ENCODE data around the gene CCDC77. TPM values are rescaled to one million over a fixed set of nuclear protein-coding genes. Genes with fewer than 3 reads are reported as not detected.

Gene CCDC77
- total and polyA plus RNA-seq, 2 donors (not counting 3 experiments of a cell fraction or from before 2014, with no cell fraction given): 4.1 to 12.9 TPM

DNA sequence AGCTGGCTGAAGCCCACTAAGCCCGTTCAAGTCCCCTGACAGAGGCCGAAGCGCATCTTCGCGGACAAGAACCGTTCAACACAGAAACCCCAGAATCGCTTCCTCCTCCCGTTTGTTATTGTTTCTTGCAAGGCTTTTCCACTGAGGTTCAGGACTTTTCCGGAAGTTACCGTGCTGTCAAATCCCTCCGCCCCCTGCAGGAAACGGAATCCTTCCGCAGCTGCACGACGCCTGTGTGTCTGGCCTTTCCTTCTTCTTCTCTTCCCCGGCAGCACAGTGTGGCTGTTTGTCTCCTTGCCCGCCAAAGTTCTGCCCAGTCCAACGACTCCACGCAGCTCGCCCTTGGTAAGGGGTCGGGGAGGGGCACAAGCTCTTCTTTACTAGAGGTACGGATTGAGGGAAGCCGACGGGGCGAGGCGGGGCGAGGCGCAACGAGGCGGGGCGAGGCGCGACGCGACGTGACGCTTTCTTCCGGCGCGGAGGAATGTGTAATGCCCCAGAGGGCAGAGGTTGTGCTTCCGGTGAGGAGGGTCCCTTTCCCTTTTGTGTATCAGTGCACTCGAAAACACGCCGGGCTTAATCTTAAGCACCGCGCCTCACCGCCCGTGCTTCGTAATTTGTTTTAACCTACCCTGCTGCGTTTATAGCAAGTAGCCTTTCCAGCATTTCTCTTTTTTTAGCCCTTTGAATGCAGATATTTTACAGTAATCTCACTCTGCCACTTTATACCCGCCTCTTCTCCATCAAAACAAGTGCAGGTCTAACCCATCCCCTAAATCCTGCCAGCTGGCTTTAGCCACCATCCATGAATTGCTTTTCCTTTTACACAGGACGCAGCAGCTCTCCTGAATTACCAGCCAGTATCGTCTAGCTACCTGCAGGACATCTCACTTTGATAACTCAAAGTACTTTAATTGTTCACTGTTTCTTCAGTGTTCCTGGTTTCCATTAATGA, 12.0 kb upstream of the CCDC77 start, which contains the start of gene KDM5A:
Gene KDM5A (minus strand): TSS at position 179 of the 955 bp plus-strand sequence. CDS start 229 bp downstream, outside the sequence.
- peaks cover 2% of the 10 kb centered on the region for H4K20me1 ChIP-seq (replicated peaks; ENCODE audit: control insufficient read depth, extremely low read depth, insufficient read depth, low read length)
- intact Hi-C loops (cut with micrococcal nuclease) (loop anchor here (1.0 kb wide), 1 partner anchor 363 kb away; the partner anchor contains the start of gene WNK1), dilution Hi-C loops (cut with MboI; ENCODE audit: extremely low pct_ligation_motif_present, low sequenced_read_pairs) (no loop called here)
- H3K4me1 ChIP-seq (ENCODE audit: control insufficient read depth, extremely low read depth, insufficient read depth, low read length): peaks cover 27% of the 10 kb centered on the region
- POLR2A ChIA-PET: interaction anchor here (0.6 kb wide), 1 partner anchor 1285 kb away, joined by 4 read pairs; no protein-coding TSS in a partner anchor
- H3K9me3 ChIP-seq (replicated peaks; ENCODE audit: control insufficient read depth, insufficient read depth, low read length): no peaks in the 10 kb centered on the region
- peak within 1 kb of the TSS; percentile 95 for H3K4me2 ChIP-seq (ENCODE audit: insufficient read depth, low read length)
- FAIRE-seq (peak; percentile 72), DNase-seq (ENCODE audit: low read depth, low spot score) (peak; percentile 94)
- no peaks in the 10 kb centered on the region for H3K36me3 ChIP-seq (ENCODE audit: control insufficient read depth in 2 of 2, extremely low read depth in 1 of 2, insufficient read depth in 2 of 2, low read length in 2 of 2)
- H3K27me3 ChIP-seq (ENCODE audit: control insufficient read depth in 2 of 2, insufficient read depth in 2 of 2, low read length in 2 of 2): no peaks in the 10 kb centered on the region
- peaks cover 40% of the 10 kb centered on the region for H3K79me2 ChIP-seq (ENCODE audit: control insufficient read depth, insufficient read depth, low read length)
- TSS peak; percentile 78 for BruUV-seq (replicated peaks)
- peak within 1 kb of the TSS; percentile 67 to 96 (median 72) for H3K4me3 ChIP-seq (replicated peaks in 1 of 3; ENCODE audit: insufficient read depth in 1 of 3, low read depth in 1 of 3, low read length in 3 of 3)
- H2AFZ ChIP-seq (ENCODE audit: low read depth, low read length): peak within 1 kb of the TSS; percentile 90
- H3K27ac ChIP-seq (ENCODE audit: insufficient read depth, low read depth, low read length): peak within 1 kb of the TSS; percentile 58
- CTCF ChIA-PET: interaction anchor here (0.6 to 1.3 kb wide), 3 partner anchors 12 to 996 kb away, joined by 3 to 5 read pairs (median 4); partner anchors contain the start of gene CCDC77
- no peaks in the 10 kb centered on the region for H3K9me1 ChIP-seq (replicated peaks; ENCODE audit: control insufficient read depth, extremely low read depth, insufficient read depth, low read length)
- peak within 1 kb of the TSS; percentile 85 for H3K9ac ChIP-seq (replicated peaks; ENCODE audit: extremely low read depth, insufficient read depth, low read length)
- TF ChIP-seq POLR2A (IDR thresholded peaks at IDR 0.05; ENCODE audit: low read depth, low read length) (peak; percentile 79), JUN (IDR thresholded peaks at IDR 0.05; ENCODE audit: borderline replicate concordance, insufficient read depth, insufficient read length, low read depth) (no peak), EZH2 (IDR thresholded peaks at IDR 0.05; ENCODE audit: borderline replicate concordance, low read depth, low read length, severe bottlenecking) (no peak), MYC (IDR thresholded peaks at IDR 0.05; ENCODE audit: low read depth, low read length) (peak; percentile 57), POLR2AphosphoS5 (IDR thresholded peaks at IDR 0.05; ENCODE audit: insufficient read depth, low read depth, low read length) (peak; percentile 82), GATA2 (IDR thresholded peaks at IDR 0.05; ENCODE audit: insufficient read depth, insufficient read length, low read depth, low read length) (no peak), FOS (IDR thresholded peaks at IDR 0.05; ENCODE audit: borderline replicate concordance, insufficient read depth, low read length) (no peak)
- TF ChIP-seq, protein P1, sequence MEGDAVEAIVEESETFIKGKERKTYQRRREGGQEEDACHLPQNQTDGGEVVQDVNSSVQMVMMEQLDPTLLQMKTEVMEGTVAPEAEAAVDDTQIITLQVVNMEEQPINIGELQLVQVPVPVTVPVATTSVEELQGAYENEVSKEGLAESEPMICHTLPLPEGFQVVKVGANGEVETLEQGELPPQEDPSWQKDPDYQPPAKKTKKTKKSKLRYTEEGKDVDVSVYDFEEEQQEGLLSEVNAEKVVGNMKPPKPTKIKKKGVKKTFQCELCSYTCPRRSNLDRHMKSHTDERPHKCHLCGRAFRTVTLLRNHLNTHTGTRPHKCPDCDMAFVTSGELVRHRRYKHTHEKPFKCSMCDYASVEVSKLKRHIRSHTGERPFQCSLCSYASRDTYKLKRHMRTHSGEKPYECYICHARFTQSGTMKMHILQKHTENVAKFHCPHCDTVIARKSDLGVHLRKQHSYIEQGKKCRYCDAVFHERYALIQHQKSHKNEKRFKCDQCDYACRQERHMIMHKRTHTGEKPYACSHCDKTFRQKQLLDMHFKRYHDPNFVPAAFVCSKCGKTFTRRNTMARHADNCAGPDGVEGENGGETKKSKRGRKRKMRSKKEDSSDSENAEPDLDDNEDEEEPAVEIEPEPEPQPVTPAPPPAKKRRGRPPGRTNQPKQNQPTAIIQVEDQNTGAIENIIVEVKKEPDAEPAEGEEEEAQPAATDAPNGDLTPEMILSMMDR (IDR thresholded peaks at IDR 0.05; ENCODE audit: extremely low read depth in 1 of 2, insufficient read depth in 1 of 2, low read depth in 1 of 2, low read length in 2 of 2): no peak
- TF ChIP-seq, protein P2, sequence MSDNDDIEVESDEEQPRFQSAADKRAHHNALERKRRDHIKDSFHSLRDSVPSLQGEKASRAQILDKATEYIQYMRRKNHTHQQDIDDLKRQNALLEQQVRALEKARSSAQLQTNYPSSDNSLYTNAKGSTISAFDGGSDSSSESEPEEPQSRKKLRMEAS (IDR thresholded peaks at IDR 0.05; ENCODE audit: insufficient read depth, insufficient read length): peak; percentile 4
